H9 (cell line): ENCODE results near the gene PTPRN2. TPM values are rescaled to one million over a fixed set of nuclear protein-coding genes. Genes with fewer than 3 reads are reported as not detected.

ENCODE experiments used
- DNase-seq: peaks from one replicate; pipeline ENCODE4 v3.0.0-alpha.2; 2017
- H2AFZ ChIP-seq: one replicate; pipeline ENCODE4 v1.6.1; 2013; ENCODE audit warnings: mild to moderate bottlenecking, low read length, control low read depth, moderate library complexity
- H2AK5ac ChIP-seq: 2 replicates; pipeline ENCODE4 v1.6.1; 2013; ENCODE audit warnings: low read length, control low read depth, mixed read lengths; ENCODE audit not compliant: insufficient read length
- H2BK120ac ChIP-seq: one replicate; pipeline ENCODE4 v1.6.1; 2013; ENCODE audit warnings: low read depth, mild to moderate bottlenecking, low read length, control low read depth, inconsistent platforms; ENCODE audit not compliant: poor library complexity, severe bottlenecking
- H2BK12ac ChIP-seq: 2 replicates; pipeline ENCODE4 v1.6.1; 2013; ENCODE audit warnings: low read length, control low read depth, mixed read lengths, low read depth; ENCODE audit not compliant: insufficient read length
- H2BK15ac ChIP-seq: 2 replicates; pipeline ENCODE4 v1.6.1; 2013; ENCODE audit warnings: low read depth, low read length, control low read depth
- H2BK20ac ChIP-seq: one replicate; pipeline ENCODE4 v1.6.1; 2013; ENCODE audit warnings: low read depth, mild to moderate bottlenecking, low read length, control low read depth, inconsistent platforms; ENCODE audit not compliant: poor library complexity, severe bottlenecking
- H2BK5ac ChIP-seq: 2 replicates; pipeline ENCODE4 v1.6.1; 2013; ENCODE audit warnings: low read length, control low read depth, mixed read lengths; ENCODE audit not compliant: insufficient read length
- H3K14ac ChIP-seq: 2 replicates; pipeline ENCODE4 v1.6.1; 2013; ENCODE audit warnings: low read length, control low read depth; ENCODE audit not compliant: insufficient read depth
- H3K18ac ChIP-seq: 2 replicates; pipeline ENCODE4 v1.6.1; 2013; ENCODE audit warnings: low read depth, mild to moderate bottlenecking, mixed read lengths, low read length, control low read depth; ENCODE audit not compliant: insufficient read length
- H3K23ac ChIP-seq: 2 replicates; pipeline ENCODE4 v1.6.1; 2013; ENCODE audit warnings: low read length, control low read depth, mixed read lengths, low read depth; ENCODE audit not compliant: insufficient read length
- H3K23me2 ChIP-seq: 2 replicates; pipeline ENCODE4 v1.6.1; 2013; ENCODE audit warnings: low read depth, mild to moderate bottlenecking, mixed read lengths, low read length, control low read depth; ENCODE audit not compliant: insufficient read length, poor library complexity, severe bottlenecking
- H3K27ac ChIP-seq: 2 replicates; pipeline ENCODE4 v1.5.1; 2013; ENCODE audit warnings: low read length, control low read depth, mixed read lengths, low read depth; ENCODE audit not compliant: insufficient read length
- H3K27me3 ChIP-seq: 2 replicates; pipeline ENCODE4 v1.6.1; 2013; ENCODE audit warnings: low read length, control low read depth, inconsistent platforms; ENCODE audit not compliant: insufficient read depth
- H3K4ac ChIP-seq: 2 replicates; pipeline ENCODE4 v1.6.1; 2013; ENCODE audit warnings: low read depth, mild to moderate bottlenecking, control low read depth, inconsistent platforms, low read length, moderate library complexity
- H3K4me1 ChIP-seq: 2 replicates; pipeline ENCODE4 v1.6.1; 2013; ENCODE audit warnings: low read length, control low read depth, inconsistent platforms; ENCODE audit not compliant: insufficient read depth
- H3K4me2 ChIP-seq: 2 replicates; pipeline ENCODE4 v1.6.1; 2013; ENCODE audit warnings: low read length, control low read depth, mixed read lengths; ENCODE audit not compliant: insufficient read length, insufficient read depth
- H3K56ac ChIP-seq: 2 replicates; pipeline ENCODE4 v1.6.1; 2013; ENCODE audit warnings: low read depth, mild to moderate bottlenecking, mixed read lengths, low read length, control low read depth; ENCODE audit not compliant: insufficient read length
- H3K79me1 ChIP-seq: 2 replicates; pipeline ENCODE4 v1.6.1; 2013; ENCODE audit warnings: low read depth, mild to moderate bottlenecking, moderate library complexity, low read length, control low read depth, inconsistent platforms; ENCODE audit not compliant: insufficient read depth, poor library complexity, severe bottlenecking
- H3K79me2 ChIP-seq: 2 replicates; pipeline ENCODE4 v1.6.1; 2013; ENCODE audit warnings: low read length, control low read depth, inconsistent platforms; ENCODE audit not compliant: insufficient read depth
- H3K9ac ChIP-seq: 2 replicates; pipeline ENCODE4 v1.6.1; 2013; ENCODE audit warnings: low read length, control low read depth, mixed read lengths; ENCODE audit not compliant: insufficient read length; ENCODE audit errors: extremely low read depth
- H3K9me3 ChIP-seq: one replicate; pipeline ENCODE4 v1.6.1; 2013; ENCODE audit warnings: low read depth, low read length, inconsistent platforms; ENCODE audit not compliant: control insufficient read depth
- H3T11ph ChIP-seq: one replicate; pipeline ENCODE4 v1.6.1; 2013; ENCODE audit warnings: mild to moderate bottlenecking, low read length, control low read depth, inconsistent platforms
- H4K20me1 ChIP-seq: one replicate; pipeline ENCODE4 v1.6.1; 2013; ENCODE audit not compliant: control insufficient read depth, insufficient read length, insufficient read depth
- H4K5ac ChIP-seq: 2 replicates; pipeline ENCODE4 v1.6.1; 2013; ENCODE audit warnings: low read depth, mild to moderate bottlenecking, mixed read lengths, low read length, control low read depth; ENCODE audit not compliant: insufficient read length
- H4K8ac ChIP-seq: replicated peaks from 2 replicates; pipeline ENCODE4 v1.6.1; 2013; ENCODE audit warnings: low read length, control low read depth, mixed read lengths, low read depth; ENCODE audit not compliant: insufficient read length
- H4K91ac ChIP-seq: 2 replicates; pipeline ENCODE4 v1.6.1; 2013; ENCODE audit warnings: low read depth, mild to moderate bottlenecking, moderate library complexity, mixed read lengths, low read length, control low read depth; ENCODE audit not compliant: insufficient read length
- H3K27ac Mint-ChIP-seq, 3 experiments: 2 replicates in 2 of 3; 3 replicates in 1 of 3; pipeline ENCODE4 v1.8.0; 2020 to 2021; ENCODE audit warnings: mixed read lengths in 3 of 3, mild to moderate bottlenecking in 1 of 3, moderate library complexity in 1 of 3
- H3K27me3 Mint-ChIP-seq: 2 replicates; pipeline ENCODE4 v1.8.0; 2021; ENCODE audit warnings: low read depth, mild to moderate bottlenecking, moderate library complexity, mixed read lengths
- H3K36me3 Mint-ChIP-seq, 3 experiments: 2 replicates in 2 of 3; 3 replicates in 1 of 3; pipeline ENCODE4 v1.8.0; 2020 to 2021; ENCODE audit warnings: low read depth in 3 of 3, mixed read lengths in 3 of 3; ENCODE audit not compliant: insufficient read depth in 1 of 3
- H3K4me1 Mint-ChIP-seq, 2 experiments: 2 replicates each; pipeline ENCODE4 v1.8.0; 2020; ENCODE audit warnings: mixed read lengths in 2 of 2
- H3K4me3 Mint-ChIP-seq, 2 experiments: 2 replicates in 1 of 2; 3 replicates in 1 of 2; pipeline ENCODE4 v1.8.0; 2020 to 2021; ENCODE audit warnings: mild to moderate bottlenecking in 2 of 2, mixed read lengths in 2 of 2, moderate library complexity in 1 of 2
- H3K9me3 Mint-ChIP-seq, 2 experiments: 2 replicates in 1 of 2; 3 replicates in 1 of 2; pipeline ENCODE4 v1.8.0; 2020; ENCODE audit warnings: mild to moderate bottlenecking in 2 of 2, mixed read lengths in 2 of 2, moderate library complexity in 1 of 2
- CTCF ChIP-seq: fragments of 200-600 bp; sonication (generic); conservative IDR thresholded peaks from 3 replicates; pipeline ENCODE4 v1.8.0; 2021; ENCODE audit warnings: antibody characterized with exemption, mild to moderate bottlenecking
- WGBS: extraction: QIAGEN DNeasy Blood & Tissue Kit; methylation state at CpG from one replicate; pipeline ENCODE4 v1.1.7; 2013; ENCODE audit warnings: missing lambda C conversion rate, low lambda C conversion rate, mixed read lengths; ENCODE audit not compliant: insufficient read length; ENCODE audit errors: extremely low coverage; 5-methylcytosine and 5-hydroxymethylcytosine counted together
- total RNA-seq: library from RNA; stranded (reverse); gene quantifications from 2 replicates; pipeline ENCODE4 v1.2.1, GENCODE V29; 2021

PTPRN2 gene
- total RNA-seq, 1 experiment from 2014 or later = 5.2 TPM

GRCh38 chr7:157596881-157597280 is 990.7 kb downstream of the PTPRN2 start:
- peaks cover 74% of the 10 kb centered on the region; the same call in 1 of the 2 replicates for H3K27me3 ChIP-seq
- H3K18ac ChIP-seq = no peak overlapping the region
- H3K79me1 ChIP-seq = no peaks in the 10 kb centered on the region
- no peak overlapping the region for H3K23ac ChIP-seq
- H3K36me3 Mint-ChIP-seq = peaks cover 5 to 12% (median 5%) of the 10 kb centered on the region in 3 experiments; a peak in 6 of 7 replicates
- no peak overlapping the region for H3K27ac Mint-ChIP-seq
- no peak overlapping the region for H4K8ac ChIP-seq
- H3K4me2 ChIP-seq = no peak overlapping the region
- no peak overlapping the region for H3K14ac ChIP-seq
- H3K9ac ChIP-seq = no peak overlapping the region
- H3K4me3 Mint-ChIP-seq = no peak overlapping the region
- no peak overlapping the region for H2BK20ac ChIP-seq
- H4K91ac ChIP-seq = no peak overlapping the region
- no peak overlapping the region for H3K27ac ChIP-seq
- DNase-seq = no peak
- no peak overlapping the region for H3K4ac ChIP-seq
- H2BK12ac ChIP-seq = no peak overlapping the region
- H3K79me2 ChIP-seq = no peaks in the 10 kb centered on the region
- no peaks in the 10 kb centered on the region for H3K9me3 ChIP-seq
- H3K56ac ChIP-seq = no peak overlapping the region
- H3K4me1 ChIP-seq = no peaks in the 10 kb centered on the region
- H3T11ph ChIP-seq = no peak overlapping the region
- H3K4me1 Mint-ChIP-seq = no peaks in the 10 kb centered on the region
- H2BK5ac ChIP-seq = no peak overlapping the region
- H4K5ac ChIP-seq = no peak overlapping the region
- no peak overlapping the region for H2AK5ac ChIP-seq
- no peak overlapping the region for H2BK120ac ChIP-seq
- H3K23me2 ChIP-seq = no peaks in the 10 kb centered on the region
- H4K20me1 ChIP-seq = peaks cover 2% of the 10 kb centered on the region
- no CpG with 5 or more reads among the region's 15 CpGs for WGBS
- H2AFZ ChIP-seq = no peak overlapping the region
- peaks cover 97% of the 10 kb centered on the region for H3K27me3 Mint-ChIP-seq
- peaks cover 2 to 16% of the 10 kb centered on the region in 2 experiments for H3K9me3 Mint-ChIP-seq
- no peak overlapping the region for H2BK15ac ChIP-seq
- no peak for TF ChIP-seq CTCF
